ENCODE measurements around the gene COA3.
A peak's percentile ranks its signal among the peaks of the same experiment; 100 is the strongest.

The COA3 gene

DNA sequence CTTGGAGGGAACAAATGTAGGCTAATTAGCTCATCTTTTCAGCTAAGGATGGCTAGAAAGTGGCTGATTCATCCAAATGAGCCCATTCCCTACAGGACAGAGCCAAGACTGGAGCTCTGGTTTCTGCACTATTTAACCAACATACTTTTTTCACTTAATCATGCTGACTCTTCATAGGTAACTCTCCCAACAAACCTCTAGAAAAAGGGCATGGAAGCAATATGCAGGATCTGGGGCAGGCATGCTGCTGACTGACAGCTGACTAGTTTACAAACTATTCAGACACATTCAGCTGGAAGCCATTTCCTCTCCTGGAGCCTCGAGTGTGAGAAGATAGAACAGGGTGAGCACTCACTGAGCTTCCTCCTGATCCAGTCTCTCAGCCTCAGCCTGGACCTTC lies 19.4 kb upstream of the COA3 start:
- DNase-seq, result no peak

GRCh38 chr17:42814633-42815399 lies 16.3 kb upstream of the COA3 start:
- DNase-seq, result no peak

DNA sequence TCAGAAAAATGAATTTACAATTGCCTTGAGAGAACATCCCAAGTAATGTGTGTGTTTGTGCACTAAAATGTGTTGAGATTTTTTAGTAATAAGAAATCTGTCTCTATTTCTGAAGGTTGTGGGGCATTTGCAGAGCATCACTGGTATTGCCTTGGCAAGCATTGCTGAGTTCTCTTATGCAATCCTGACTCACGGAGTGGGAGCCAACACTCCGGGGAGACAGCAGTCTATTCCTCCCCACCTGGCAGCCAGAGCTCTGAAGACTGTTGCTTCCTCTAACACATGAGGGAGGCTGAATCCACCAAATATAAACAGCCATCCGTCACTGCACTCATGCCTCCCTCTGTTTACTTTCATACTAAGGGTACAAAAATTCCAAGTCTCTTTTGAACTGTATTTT lies 10.7 kb upstream of the COA3 start:
- no peak for DNase-seq

GRCh38 chr17:42806249-42806648 lies 7.7 kb upstream of the COA3 start:
- DNase-seq, result no peak

DNA sequence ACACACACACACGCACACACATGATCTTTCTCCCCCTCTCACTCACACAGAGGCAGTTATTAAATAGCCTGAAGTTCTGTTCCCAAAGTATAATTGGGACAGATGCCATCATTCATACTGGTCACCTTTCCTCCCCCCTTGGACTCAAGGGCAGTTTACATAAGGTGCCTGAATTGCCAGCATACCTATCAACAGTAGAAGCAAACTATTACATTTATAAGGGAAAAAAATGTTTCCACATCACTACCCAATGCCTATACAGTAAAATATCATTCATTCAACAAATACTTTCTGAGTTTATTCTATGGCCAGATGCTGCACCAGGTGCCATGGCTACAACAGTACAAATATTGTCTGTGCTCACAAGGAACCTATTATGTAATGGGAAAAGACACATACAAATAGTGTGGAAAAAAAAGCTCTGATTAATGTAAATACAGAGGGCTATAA lies 6.4 kb upstream of the COA3 start:
- no peak for DNase-seq

DNA sequence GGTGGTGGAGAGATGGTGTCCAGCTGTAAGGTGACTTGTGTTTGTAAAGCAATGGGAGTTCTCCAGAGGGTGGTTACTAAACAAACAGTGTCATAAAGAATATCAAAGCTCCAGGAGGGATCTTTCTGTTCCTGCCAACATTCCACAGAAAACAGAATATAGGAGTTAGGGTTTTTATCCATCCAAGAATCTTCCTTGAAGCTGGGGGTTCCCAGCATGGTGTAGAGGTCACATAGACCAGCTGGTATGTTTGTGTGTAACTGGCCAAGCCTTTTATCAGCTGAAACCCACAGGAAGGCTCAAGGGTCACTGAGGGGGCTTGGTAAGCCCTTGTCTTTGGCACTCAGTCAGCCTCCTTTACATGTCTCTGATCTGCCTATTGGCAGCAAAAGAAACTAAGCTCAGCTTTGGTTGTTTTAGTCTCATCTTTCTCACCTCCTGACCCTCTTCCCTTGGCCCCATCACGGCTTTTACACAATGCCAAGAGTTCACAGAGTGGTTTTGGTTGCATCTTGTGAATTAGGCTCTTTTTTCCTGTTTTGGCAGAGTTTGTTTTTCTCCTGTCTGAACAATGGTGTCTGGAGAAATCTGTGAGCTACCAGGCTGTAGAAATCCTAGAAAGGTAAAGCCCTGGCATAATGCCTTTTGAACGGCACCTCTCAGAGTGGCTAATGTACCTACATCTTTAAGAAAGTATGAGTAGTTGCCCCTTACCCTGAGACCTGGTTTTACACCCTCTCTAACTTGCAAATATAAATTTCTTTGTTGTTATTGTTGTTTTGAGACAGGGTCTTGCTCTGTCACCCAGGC lies 4.8 kb upstream of the COA3 start:
- no peak for DNase-seq

DNA sequence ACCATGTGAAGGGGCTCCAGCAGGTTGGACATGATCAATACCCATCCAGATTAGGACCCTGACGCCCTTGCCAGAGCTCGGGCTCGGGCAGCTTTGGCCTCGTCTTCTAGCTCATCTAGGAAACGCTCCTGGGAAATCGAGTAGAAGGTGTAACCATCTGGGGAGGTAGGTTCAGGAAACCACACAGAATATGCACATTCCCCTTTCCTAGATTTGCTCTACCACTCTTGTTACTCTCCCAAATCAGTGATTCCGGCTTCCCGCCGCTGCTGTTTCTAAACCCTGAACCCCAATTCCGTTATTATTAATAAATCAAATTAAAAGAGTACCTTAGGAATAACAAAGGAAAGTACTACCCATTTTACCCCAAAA lies 507 bp downstream of the COA3 start:
- no peak for DNase-seq

DNA sequence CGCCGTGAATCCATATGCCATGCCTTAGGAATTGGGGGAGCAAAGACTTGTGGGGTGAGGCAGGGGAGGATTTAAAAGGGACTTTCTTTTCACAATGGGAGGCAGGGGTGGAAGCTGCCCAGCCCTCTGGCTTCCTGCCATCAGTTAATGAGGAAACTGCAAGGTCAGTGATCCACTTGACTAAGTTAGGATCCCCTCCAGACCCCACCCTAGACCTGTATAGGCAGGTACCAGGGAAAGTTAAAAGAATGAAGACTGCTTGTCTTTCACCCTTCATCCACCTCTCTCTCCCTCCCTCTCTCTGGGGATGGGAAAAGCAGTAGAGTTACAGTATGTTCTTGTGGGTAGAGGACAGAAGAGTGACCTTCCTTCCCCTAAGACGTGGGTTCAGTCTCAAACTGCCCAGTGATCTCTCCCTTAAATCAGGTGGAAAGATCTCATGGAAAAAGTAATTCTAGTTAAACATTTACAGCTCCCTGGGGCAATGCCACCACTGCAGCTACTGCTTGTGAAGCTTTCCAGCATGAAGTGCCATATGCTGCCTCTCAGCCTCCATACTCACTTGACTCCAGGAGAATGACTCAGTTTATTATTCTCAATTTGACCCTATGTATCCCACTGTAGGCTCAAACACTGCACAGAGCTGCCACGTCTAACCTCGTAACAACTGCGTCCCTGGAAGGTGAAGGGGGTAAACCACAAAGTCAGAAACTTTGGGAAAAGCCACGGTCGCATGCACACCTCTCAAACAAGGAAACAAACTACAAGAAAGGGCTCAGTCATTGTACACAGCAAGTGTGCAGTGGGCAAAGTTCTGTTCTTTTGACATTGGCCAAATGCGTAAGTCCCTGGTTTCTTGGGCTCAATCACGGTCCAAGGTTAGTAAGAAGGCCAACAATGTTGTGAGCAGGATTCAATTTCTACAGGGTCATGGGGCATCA lies 1.2 kb downstream of the COA3 start:
- no peak for DNase-seq

DNA sequence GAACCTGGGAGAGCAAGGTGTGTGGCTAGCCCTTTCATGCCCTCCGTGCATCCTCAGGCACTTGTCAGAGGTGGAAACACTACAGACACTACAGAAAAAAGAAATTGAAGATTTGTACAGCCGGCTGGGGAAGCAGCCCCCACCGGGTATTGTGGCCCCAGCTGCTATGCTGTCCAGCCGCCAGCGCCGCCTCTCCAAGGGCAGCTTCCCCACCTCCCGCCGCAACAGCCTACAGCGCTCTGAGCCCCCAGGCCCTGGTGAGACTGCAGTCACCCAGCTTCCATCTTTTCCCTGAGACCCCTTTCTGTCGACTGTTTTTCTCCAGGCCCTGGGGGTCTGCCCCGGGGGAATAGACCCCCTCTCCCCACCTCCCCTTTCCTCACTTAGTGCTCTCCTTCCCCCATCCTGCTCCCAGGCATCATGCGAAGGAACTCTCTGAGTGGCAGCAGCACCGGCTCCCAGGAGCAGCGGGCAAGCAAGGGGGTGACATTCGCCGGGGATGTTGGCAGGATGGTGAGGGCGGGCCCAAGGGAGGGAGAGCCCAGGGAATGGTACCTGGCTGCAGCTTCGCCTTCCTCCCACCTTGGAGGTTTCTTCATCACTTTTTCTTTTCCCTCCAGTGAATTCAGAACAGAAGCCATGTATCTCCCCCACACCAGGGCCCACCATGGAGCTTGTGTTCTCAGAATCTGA lies 2.3 kb downstream of the COA3 start:
- DNase-seq, result no peak

GRCh38 chr17:42795465-42795864 lies 3.0 kb downstream of the COA3 start:
- no peak for DNase-seq

DNA sequence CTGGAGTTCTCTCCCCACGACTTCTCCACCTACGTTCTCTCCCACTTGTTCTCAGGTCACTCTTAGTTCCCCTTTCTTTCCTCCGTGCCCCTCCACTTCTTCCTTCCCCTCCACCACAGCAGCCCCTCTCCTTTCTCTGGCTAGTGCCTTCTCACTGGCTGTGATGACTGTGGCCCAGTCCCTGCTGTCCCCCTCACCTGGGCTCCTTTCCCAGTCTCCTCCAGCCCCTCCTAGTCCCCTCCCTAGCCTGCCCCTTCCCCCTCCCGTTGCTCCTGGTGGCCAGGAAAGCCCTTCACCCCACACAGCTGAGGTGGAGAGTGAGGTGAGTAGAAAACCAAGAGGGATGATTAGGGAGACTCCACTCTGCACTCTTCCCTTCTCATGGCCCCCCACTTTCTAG lies 3.4 kb downstream of the COA3 start:
- no peak for DNase-seq

DNA sequence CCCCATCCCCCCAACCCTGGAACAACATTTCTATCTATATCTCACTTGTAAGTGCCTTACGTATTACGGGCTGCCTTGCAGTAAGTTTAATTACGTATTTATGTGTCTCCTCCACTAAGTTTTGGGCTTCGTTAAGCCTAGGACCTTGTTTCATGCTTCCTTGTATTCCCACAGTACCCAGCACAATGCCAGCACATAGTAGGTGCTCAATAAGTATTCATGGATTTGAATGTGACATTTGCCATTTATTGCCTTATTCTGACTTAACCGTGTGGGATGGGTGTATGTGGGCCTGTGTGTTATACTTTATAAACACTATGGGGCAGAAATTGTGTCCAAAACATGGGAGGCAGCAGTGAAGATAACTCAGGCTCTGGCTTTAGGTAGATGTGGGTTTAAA lies 6.0 kb downstream of the COA3 start:
- DNase-seq, result no peak

DNA sequence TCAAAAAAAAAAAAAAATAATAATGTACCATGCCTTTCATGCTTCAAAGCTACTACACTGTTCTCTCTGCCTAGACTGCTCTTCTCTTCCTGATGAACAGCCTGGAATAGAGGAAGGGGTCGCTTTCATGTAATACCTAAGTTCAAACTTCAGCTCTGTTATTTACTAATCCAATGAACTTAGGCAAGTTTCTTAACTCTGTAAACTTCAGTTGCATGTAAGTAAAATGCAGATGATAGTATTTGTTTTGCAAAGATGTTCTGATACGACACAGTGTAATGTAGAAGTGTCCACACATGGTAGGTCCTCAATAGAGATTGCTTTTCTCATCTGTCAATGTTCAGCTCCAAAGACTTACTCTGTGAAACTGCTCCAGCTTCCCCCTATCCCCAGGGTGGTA lies 6.6 kb downstream of the COA3 start:
- no peak for DNase-seq

GRCh38 chr17:42787266-42787665 lies 11.2 kb downstream of the COA3 start:
- DNase-seq, result no peak

DNA sequence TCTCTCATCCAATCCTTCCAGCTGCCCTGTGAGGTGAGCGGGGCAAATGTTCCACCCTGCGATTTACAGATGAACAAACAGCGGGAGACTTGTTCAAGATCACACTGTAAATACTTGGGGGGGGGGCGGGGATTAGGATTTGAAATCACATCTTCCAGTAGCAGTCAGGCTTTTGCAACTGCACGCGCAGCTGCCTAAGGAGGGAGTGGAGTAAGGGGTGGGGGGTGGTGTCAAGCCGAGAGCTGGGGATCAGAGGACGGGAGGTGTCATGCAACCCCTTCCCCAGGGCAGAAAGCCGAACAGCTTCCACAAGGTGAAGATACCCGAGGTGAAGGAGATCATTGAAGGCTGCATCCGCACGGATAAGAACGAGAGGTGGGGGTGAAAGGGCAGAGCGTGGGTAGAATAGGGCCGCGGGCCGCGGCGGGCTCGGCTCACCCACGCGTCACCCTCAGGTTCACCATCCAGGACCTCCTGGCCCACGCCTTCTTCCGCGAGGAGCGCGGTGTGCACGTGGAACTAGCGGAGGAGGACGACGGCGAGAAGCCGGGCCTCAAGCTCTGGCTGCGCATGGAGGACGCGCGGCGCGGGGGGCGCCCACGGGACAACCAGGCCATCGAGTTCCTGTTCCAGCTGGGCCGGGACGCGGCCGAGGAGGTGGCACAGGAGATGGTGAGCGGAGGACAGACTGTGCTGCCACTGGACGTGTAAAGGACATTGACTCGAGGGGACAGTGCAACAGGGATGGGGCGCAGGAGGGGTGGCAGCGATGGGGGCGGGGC lies 13.5 kb downstream of the COA3 start:
- no peak for DNase-seq

GRCh38 chr17:42784409-42784808 lies 14.1 kb downstream of the COA3 start:
- DNase-seq, result no peak

GRCh38 chr17:42783791-42784138 lies 14.7 kb downstream of the COA3 start:
- DNase-seq, result no peak

DNA sequence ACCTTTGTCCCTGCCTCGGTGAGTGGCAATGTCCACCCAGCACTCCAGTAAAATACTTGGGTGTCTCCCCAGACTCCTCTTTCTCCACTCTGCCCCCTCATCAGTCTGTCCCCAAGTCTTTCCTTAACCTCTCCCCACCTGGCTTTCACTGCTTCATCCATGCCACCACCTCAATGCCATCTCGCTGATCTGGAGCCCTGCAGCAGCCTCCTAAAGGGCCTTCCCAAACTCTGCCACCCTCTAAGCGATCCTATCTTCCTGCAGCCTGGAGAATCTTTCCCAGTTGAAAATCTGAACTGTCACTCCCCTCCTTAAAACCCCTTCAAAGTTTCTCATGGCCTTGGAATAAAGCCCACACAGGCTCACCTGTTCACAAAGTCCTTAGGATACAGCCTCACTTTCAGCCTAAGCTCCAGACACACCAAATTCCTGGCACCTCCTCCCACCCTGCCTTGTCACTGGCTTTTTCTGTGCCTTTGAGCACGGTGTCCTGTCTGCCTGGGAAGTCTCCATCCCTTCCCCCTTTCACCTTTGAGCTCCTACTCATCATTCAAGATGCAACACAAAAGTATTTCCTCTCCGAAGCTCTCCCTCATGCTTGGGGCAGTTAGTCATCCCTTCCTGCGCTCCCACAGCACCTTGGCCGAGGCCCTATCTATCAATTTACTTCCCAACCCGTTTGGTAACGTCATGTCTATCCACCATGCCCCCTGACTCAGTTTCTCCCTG lies 15.3 kb downstream of the COA3 start:
- DNase-seq, result no peak

DNA sequence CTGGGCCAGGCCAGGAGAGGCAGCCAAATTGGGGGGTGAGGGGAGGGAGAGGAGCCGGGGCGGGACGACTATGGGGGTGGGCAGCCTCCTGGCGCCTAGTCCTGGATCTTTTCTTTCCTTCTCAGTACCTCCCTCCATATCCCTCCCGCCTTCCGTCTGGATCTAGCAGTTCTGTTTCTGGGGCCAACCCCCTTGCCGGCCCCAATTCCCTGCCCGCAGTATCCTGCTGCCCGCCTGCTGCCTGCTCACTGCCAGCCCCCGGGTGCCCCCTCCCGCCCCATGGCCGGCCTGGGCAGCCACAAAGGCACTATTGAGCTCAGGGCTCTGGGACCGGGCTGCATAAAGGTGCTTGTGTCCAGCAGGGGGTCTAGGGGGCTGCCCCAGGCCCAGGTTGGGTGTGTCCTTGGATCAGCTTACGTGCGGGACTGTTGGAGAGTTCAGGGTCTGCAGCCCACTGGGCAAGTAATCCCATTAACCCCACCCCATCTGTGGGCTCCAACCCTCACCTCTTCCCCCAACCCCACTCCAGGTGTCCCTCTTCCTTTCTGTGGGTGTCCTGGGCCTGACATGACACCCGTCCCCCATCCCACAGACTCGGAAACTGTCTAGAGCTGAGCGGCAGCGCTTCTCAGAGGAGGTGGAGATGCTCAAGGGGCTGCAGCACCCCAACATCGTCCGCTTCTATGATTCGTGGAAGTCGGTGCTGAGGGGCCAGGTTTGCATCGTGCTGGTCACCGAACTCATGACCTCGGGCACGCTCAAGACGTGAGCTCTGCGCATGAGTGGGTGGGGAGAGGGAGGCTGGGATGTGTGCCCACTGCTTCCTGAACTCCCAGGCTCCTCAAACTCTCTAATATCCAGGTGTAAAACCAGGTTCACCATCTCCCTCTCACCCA lies 16.1 kb downstream of the COA3 start:
- DNase-seq, result peak; percentile 81

DNA sequence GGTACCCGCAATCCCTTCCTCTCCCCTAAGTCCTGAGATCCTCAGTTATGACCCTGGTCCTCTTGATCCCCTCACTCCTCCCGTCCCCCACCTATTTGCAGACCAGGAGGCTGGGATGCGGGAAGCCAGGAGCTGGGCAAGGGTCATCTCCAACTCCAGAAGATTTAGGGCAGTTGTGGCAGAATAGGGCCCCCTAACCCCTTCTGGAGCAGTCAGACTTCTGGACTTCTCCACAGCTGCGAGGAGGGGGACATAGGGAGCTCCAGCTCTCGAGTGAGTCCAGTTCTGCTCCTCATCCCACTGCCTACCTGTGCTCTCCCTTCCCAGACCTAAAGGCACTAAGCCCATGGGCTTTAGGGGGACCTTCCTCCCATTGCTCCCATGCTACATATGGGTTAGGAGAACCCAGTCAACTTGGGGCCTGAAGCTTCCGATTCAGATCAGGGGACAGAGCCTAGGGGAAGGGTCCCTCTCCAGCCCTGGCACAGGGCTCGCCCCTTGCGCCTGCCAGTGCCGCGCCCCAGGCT lies 16.8 kb downstream of the COA3 start:
- no peak for DNase-seq

All from left hindlimb (tissue), 1 donor.